Measurements from ENCODE around the gene UBQLN4. TPM values are rescaled to one million over a fixed set of nuclear protein-coding genes. Genes with fewer than 3 reads are reported as not detected.

Gene UBQLN4
- total RNA-seq, 4 donors from 2014 or later: 19.8 to 31.0 (median 26.9) TPM

- intact Hi-C loops (cut with DNase I; ENCODE audit: low total_unique reads): no loop called here
- DNase-seq (ENCODE audit: low spot score in 2 of 2): no peak
- 83% methylated on average over 3 of the region's 3 CpGs for WGBS, 2 donors
- no peak overlapping the region for H3K4me3 ChIP-seq (ENCODE audit: low read depth, poor library complexity, severe bottlenecking)
- TF ChIP-seq POLR2A (IDR thresholded peaks at IDR 0.05): no peak
- no peak for TF ChIP-seq CTCF (IDR thresholded peaks at IDR 0.05)
Measured at GRCh38 chr1:156069490-156070455, 16.2 kb upstream of the UBQLN4 start.

GRCh38 chr1:156067262-156067661 is 13.7 kb upstream of the UBQLN4 start:
- TF ChIP-seq CTCF (IDR thresholded peaks at IDR 0.05) (no peak), POLR2A (IDR thresholded peaks at IDR 0.05) (no peak)
- no peak for DNase-seq (ENCODE audit: low spot score in 2 of 2)
- H3K4me3 ChIP-seq (ENCODE audit: low read depth, poor library complexity, severe bottlenecking): no peak overlapping the region
- WGBS, 2 donors: 85 to 88% methylated on average over 2 of the region's 2 CpGs
- intact Hi-C loops (cut with DNase I; ENCODE audit: low total_unique reads): no loop called here

- intact Hi-C loops (cut with DNase I; ENCODE audit: low total_unique reads): no loop called here
- TF ChIP-seq CTCF (IDR thresholded peaks at IDR 0.05) (no peak), POLR2A (IDR thresholded peaks at IDR 0.05) (no peak)
- no peak for DNase-seq (ENCODE audit: low spot score in 2 of 2)
- no peak overlapping the region for H3K4me3 ChIP-seq (ENCODE audit: low read depth, poor library complexity, severe bottlenecking)
- WGBS, 2 donors: 75 to 86% methylated on average over 16 of the region's 16 CpGs
Measured at GRCh38 chr1:156065871-156066270, 12.3 kb upstream of the UBQLN4 start.

- no peak for DNase-seq (ENCODE audit: low spot score in 2 of 2)
- intact Hi-C loops (cut with DNase I; ENCODE audit: low total_unique reads): no loop called here
- H3K4me3 ChIP-seq (ENCODE audit: low read depth, poor library complexity, severe bottlenecking): no peak overlapping the region
- TF ChIP-seq POLR2A (IDR thresholded peaks at IDR 0.05) (no peak), CTCF (IDR thresholded peaks at IDR 0.05) (no peak)
- 93% methylated on average over 3 of the region's 3 CpGs for WGBS, 2 donors
Measured at GRCh38 chr1:156065212-156065611, 11.6 kb upstream of the UBQLN4 start.

- no peak for DNase-seq (ENCODE audit: low spot score in 2 of 2)
- TF ChIP-seq POLR2A (IDR thresholded peaks at IDR 0.05) (no peak), CTCF (IDR thresholded peaks at IDR 0.05) (no peak)
- no peak overlapping the region for H3K4me3 ChIP-seq (ENCODE audit: low read depth, poor library complexity, severe bottlenecking)
- 86 to 96% methylated on average over 2 of the region's 2 CpGs for WGBS, 2 donors
- intact Hi-C loops (cut with DNase I; ENCODE audit: low total_unique reads): loop anchor here (5.0 kb wide), 1 partner anchor 1282 kb away; no protein-coding TSS in a partner anchor
Measured at GRCh38 chr1:156064615-156065014, 11.0 kb upstream of the UBQLN4 start.
